ENCODE results near the gene RBFOX2.
A peak's percentile ranks its signal among the peaks of the same experiment; 100 is the strongest.
"Not testable (repeated sequence)": the region's sequence is repeated elsewhere in the genome, so short reads cannot be mapped to it uniquely, and the experiment has no call there.

Gene RBFOX2

GRCh38 chr22:35729309-35729698 lies 299.3 kb downstream of the RBFOX2 start:
- DNase-seq = peak; percentile 69

- peak; percentile 93 for DNase-seq
Measured at GRCh38 chr22:35728639-35729308, 299.9 kb downstream of the RBFOX2 start.

GRCh38 chr22:35727436-35727835 lies 301.2 kb downstream of the RBFOX2 start:
- no peak for DNase-seq

- DNase-seq = no peak
Measured at GRCh38 chr22:35726933-35727332, 301.7 kb downstream of the RBFOX2 start.

- DNase-seq = no peak
Measured at GRCh38 chr22:35726398-35726797, 302.2 kb downstream of the RBFOX2 start.

- DNase-seq = no peak
Measured at GRCh38 chr22:35725521-35725920, 303.1 kb downstream of the RBFOX2 start.

- no peak for DNase-seq
Measured at GRCh38 chr22:35721960-35722359, 306.7 kb downstream of the RBFOX2 start.

- no peak for DNase-seq
Measured at GRCh38 chr22:35719212-35719875, 309.3 kb downstream of the RBFOX2 start.

- DNase-seq = no peak
Measured at GRCh38 chr22:35717572-35717971, 311.1 kb downstream of the RBFOX2 start, which contains the start of gene APOL5. Gene APOL5, plus strand, starts transcription at chr22:35717872. Its CDS starts 0 bp downstream, at chr22:35717872.

GRCh38 chr22:35712672-35713071 lies 316.0 kb downstream of the RBFOX2 start:
- DNase-seq = no peak

- no peak for DNase-seq
Measured at GRCh38 chr22:35711336-35711735, 317.3 kb downstream of the RBFOX2 start.

- DNase-seq = no peak
Measured at GRCh38 chr22:35708917-35709316, 319.7 kb downstream of the RBFOX2 start.

GRCh38 chr22:35708453-35708852 lies 320.2 kb downstream of the RBFOX2 start:
- DNase-seq = peak; percentile 72

GRCh38 chr22:35705141-35705540 lies 323.5 kb downstream of the RBFOX2 start:
- DNase-seq = no peak

GRCh38 chr22:35703861-35704584 lies 324.6 kb downstream of the RBFOX2 start:
- DNase-seq = no peak

GRCh38 chr22:35699852-35700251 lies 328.8 kb downstream of the RBFOX2 start:
- not testable (repeated sequence) for DNase-seq

- no peak for DNase-seq
Measured at GRCh38 chr22:35697142-35697541, 331.5 kb downstream of the RBFOX2 start.

GRCh38 chr22:35695202-35695601 lies 333.4 kb downstream of the RBFOX2 start:
- DNase-seq = no peak

- no peak for DNase-seq
Measured at GRCh38 chr22:35690001-35690400, 338.6 kb downstream of the RBFOX2 start.

- DNase-seq = no peak
Measured at GRCh38 chr22:35688913-35689675, 339.5 kb downstream of the RBFOX2 start.
